HG03060 (cell line): ENCODE data around the gene BGN.

Experiments
- ATAC-seq: cut with Tn5 transposase; IDR thresholded peaks from one replicate; pipeline ENCODE4 v1.9.1; 2021; ENCODE audit warnings: low read depth, moderate number of reproducible peaks; ENCODE audit not compliant: unreplicated experiment

BGN gene

DNA sequence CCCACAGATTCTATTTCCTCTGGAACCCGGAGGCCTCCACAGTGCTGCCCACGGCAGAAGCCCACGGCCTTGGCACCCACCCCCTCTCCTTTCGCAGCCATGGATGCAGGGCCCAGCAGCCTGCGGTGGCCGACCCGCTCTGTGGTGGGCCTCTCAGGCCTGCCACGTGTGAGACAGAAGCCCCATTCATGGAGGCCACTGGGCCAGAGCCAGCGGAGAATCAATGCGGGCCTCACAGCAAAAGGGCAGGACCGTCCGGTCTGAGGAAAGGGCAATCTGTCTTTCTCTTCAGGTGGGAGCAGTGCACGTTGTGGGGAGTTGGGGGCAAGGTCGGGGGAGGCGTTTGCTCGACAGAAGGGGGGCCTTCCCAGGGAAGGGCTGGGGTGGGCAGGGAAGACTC lies 16.0 kb upstream of the BGN start:
- no peak for ATAC-seq

DNA sequence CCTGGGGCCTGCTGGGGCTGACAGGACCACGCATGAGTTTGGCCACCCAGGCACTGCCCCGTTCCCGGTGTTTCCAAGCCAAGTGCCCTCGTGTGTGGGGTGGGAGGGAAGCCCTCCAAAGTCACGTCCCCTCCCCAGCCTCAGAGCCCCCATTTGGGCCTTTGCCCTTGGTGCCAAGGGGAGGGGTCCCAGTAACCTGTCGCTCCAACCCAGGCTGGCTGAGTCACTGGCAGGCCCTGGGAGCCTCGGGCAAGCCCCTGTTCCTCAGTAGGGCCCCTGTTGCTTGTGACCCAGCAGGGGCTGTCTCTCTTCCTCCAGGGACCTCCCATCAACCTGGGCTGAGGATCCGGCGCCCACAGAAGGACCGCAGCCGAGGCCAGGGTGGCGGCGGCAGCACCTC lies 13.7 kb upstream of the BGN start:
- ATAC-seq: no peak

DNA sequence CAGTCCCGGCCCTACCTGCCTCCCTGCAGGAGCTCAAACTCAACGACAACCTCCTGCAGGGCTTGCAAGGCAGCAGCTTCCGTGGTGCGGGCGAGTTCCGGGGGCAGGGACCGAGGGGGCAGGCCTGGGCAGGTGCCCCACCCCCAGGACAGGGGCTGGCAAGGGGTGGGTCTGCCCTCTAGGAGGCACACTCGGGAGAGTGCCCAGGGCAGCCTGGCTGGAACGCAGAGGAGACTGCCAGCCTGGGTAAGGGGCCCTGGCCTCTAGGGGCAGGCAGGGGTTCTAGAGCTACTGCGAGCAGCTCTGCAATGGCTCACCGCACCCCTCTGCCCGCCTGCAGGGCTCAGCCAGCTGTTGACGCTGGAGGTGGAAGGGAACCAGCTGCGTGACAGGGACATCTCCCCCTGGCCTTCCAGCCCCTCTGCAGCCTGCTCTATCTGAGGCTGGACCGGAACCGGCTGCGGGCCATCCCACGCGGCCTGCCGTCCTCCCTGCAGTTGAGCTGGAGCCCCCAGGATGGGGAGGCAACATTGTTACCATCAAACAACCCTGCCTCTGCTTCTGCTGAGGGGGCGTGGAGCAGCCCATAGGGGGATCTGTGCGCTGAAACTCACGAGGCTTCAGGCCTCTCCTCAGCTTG lies 12.3 kb upstream of the BGN start:
- no peak for ATAC-seq

DNA sequence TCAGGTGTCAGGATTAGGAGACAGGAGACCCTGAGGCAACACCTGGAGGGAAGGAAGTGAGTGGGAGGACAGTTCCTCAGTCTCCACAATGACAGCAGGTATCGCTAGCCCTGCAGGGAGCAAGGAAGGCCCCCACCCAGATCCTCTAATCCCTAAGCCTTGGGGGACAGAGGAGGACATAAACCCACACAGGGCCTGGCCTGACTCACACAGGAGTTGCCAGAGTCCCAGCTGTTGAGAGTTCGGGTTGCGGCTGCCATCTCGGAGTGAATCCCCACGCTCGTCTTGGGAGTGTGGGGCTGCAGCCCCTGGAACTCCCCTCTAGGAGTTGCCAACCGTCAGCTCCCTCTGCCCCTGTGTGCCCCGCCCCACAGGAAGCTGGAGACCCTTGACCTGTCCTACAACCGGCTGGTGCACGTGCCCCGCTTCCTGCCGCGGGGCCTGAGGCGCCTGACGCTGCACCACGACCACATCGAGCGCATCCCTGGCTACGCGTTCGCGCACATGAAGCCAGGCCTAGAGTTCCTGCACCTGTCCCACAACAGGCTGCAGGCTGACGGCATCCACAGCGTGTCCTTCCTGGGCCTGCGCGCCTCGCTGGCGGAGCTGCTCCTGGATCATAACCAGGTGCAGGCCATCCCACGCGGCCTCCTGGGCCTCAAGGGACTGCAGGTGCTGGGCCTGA lies 9.2 kb upstream of the BGN start:
- ATAC-seq: no peak

DNA sequence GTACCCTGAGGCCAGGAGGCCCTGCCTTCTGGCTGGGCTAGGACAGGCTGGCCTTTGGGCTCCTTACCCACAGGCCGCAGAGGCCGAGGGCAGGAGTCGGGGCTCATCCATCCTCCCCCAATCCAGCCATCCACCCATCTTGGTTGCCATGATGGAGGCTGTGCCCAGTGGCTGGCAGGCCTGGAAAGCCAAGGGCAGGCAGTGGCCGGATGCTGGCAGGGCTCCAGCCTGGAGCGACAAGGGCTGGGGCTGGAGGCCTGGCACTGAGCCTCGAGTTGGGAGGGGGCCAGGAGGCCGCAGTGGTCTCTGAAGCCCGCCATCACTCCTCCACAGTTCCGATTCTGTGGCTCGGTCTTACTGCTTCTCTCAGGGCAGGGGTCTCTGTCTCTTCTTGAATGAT lies 8.6 kb upstream of the BGN start:
- ATAC-seq: no peak

DNA sequence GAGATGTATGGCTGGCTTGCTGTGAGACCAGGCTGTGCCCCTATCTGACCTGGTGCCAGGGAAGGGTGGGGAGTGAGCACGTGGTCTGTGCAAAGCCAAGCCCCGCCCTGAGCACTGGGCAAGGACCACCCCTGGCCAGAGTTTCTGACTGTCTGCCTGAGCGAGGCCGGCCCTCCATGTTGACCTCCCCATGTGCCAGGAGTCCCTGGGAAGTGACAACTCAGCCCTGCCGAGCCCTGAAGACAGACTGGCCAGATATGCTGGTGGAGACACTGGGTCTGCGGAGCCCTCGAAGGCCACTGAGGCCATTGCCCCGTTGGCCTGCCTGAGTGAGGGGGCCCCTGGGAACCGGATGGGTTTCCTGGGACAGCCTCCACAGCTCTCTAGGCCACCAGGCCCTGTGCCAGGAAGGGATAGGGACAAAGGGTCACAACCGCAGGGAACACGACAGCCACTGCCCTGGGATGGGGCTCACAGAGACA lies 7.1 kb upstream of the BGN start:
- ATAC-seq: no peak

DNA sequence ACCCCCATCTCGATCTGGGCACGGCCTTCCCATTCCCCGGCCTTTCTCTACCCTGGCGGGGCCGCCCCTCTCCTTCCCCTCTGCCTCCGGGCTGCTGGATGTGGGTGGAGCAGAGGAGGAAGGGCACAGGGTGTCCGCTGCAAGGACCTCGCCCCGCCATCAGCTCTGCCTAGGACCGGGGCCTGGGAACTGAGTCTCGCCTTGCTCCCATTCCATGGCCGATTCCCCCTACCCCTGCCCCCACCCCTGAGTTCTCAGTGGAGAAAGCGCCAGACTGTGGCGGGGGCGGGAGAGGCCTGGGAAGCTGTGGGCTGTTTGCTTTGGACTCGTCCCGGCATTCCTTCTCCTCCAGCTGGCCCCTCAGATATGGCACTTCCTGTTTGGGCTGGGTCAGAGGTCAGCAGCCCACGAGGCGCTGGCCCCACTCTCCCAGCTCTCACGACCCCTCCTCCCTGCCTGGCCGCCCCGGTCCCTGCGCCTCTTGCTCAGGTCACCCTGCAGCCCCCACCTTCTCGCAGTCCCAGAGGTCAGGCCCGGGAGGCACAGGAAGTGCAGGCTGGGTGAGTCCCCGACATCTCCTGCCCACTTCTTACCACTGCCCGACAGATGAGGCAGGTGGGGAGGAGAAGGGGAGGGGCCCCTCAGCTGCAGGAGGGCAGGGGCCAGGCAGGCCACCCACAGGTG lies 6.4 kb upstream of the BGN start:
- no peak for ATAC-seq

DNA sequence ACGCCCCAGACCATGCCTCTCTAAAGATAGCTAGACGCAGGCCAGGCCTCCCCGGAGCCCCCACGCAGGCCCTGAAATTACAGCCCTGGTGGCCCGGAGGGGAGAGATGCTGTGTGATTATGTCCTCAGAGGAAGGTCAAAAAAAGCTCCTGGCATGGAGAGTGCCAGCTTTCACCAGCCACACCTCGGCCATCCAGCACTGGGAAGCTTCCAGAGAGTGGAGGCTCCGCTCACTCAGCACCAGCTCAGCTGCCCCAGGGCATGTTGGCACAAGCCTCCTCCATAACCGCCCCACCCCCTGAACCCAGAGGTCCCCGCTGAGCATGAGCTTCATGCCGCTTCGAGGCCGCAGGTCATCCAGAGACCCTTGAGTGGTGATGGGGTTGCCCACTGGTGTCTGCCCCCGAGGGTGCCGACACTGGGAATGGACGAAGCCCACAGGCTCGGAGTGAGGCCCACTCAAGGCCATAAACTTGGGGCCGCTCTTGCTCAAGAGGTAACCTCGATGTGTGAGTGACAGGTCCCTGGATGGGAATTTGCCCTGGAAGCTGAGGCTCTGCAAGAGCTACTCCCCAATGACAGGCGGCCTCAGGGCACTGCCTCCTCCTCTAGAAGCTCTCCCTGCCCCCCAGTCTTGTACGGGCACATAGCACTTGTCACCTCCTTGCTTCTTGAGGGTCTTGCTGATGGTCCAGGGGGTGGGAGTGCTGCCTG lies 4.4 kb upstream of the BGN start:
- ATAC-seq: no peak

DNA sequence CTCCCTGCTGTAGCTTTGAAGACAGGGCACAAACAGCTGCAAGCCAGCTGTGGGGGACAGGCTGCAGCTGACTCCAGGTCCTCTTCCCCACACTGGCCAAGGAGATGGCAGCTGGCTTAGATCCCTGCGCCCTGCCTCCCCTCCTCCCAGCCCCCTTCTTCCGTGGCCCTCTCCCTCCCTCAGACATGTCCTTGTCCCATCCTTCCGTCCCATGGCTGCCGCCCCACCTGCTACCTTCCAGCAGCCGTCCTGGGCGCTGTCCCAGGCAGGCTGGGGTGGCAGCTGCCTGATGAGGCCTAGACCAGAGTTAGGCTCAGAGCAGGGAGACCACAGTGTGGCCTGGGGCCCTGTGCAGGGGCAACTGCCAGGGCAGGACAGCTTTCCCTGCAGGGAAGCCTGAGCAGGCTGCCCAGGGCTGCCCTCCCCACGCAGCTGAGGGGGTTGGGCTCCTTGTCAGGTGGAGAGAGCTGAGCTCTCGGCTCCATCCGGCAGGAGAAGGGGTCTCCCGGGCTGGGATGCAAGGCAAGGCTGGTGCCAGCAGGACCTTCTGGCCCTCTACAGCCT lies 3.3 kb upstream of the BGN start:
- no peak for ATAC-seq

DNA sequence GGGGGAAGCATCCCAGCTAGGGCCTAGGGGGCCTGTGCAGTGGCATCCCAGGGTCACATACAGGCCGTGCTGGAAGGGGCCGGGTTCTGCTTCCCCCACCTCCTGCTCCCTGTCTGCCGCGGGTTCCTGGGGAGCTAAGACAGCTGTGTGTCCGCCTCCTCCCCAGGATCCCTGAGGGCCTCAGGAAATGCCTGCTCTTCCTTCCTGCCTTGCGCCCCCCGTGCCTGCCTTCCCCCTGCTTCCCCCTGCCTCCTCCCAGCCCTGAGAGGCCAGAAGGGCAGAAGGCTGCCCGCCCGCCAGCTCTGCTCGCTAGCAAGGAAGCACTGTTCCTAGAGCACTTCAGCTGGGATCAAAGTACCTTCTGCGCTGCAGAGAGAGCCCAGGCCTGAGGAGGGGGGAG lies 2.9 kb upstream of the BGN start:
- ATAC-seq: no peak

DNA sequence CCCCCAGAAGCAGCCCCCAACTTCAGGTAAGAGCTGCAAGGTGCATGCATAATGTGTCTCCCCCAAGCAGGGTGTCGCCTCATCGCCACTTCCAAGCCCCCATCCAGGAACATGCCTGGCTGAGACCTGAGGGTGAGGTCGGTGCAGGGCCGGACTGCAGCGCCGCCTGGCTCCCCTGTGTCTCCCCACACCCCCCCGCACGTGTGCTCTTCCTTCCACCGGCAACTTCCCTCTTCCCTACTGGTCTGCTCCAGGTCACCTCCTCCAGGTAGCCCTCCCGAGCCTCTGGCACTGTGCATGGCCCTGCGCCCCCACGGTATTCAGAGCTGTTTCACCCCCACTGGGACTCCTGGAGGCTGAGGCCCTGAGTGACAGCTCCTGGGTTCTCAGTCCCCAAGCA lies 2.2 kb upstream of the BGN start:
- no peak for ATAC-seq

DNA sequence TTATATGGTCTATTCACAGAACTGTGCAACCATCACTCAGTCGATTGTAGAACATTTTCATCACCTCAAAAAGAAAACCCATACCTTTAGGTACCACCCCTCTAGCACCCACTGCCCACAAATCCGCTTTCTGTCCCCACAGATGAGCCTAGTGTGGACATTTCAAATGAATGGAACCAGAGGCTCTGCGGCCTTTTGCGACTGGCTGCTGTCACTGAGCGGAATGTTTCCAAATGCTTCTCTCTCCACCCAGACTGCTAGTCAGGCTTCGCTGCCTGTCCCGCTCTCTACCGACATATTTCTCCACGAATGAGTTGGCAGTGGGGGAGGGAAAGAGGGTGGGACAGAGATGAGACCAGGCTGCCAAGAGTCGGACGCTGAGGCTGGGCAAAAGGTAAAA lies 1.7 kb upstream of the BGN start:
- no peak for ATAC-seq

DNA sequence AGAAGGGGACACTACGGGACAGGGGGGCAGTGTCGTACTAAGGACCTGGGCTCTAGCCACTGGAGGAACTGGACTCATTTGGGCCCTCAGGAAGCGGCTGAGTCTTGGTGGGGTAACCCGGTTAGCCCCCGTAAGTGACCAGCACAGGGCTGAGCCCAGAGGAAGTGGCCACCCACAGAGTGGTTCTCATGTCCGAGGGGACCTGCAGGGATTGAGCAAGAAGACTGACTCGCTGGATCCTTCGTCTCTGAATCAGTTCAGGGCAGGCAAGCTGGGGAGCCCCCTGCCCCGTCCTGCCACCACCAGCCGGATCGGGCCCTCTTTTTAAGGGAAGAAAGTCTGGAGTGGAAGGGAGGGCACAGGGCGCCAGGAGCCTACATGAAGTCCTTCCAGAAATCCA lies 719 bp upstream of the BGN start:
- no peak for ATAC-seq

DNA sequence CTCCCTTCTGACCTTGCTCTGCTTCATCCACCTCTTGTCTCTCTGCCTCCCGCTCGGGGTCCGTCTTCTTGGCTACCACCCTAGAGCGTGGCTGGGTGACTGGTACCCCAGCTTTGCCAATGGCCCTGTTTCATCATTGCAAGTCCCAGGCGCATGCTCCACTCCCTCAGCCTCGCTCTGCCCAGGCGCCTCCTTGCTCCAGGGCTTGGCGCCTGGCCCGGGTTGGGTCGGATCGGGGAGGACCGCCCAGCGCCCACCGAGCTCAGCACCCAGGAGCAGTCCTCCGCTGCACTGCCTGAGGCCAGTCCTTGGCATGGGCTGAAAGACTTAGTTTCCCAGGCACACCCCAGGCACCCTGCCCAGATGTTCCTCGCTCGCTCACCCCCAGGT lies 577 bp downstream of the BGN start:
- no peak for ATAC-seq

DNA sequence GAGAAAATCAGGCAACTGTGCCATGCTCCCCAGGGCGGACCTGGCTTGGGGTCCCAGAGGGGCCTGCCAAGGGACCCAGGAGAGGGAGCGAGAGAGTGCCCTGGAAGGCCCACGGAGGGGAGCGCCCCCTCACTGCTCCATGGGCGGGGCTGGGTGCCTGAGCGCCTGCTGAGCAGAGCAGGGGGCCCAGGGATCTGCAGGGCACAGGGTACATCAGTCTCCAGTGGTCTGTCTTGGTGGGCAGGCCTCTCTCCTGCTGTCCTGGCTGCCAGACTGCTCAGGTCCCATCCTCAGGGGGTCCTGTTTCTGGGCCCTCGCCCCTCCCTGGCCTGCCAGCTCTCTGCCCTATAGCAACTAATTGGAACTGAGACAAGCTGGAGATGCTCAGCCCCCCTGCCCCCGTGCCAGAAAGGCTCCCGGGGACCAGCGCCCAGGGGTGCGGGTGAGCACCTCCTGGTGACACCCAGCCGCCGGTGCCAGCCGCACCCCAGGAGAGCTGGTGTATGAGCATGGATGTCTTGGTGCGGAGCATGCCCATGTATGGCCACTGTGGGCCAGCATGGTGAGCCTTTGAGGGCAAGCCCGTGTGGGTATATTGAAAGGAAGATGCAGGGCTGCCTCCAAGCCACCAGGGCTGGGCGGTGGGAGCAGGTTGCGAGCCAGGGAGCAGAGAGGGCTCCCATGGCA lies 1.3 kb downstream of the BGN start:
- ATAC-seq: no peak

DNA sequence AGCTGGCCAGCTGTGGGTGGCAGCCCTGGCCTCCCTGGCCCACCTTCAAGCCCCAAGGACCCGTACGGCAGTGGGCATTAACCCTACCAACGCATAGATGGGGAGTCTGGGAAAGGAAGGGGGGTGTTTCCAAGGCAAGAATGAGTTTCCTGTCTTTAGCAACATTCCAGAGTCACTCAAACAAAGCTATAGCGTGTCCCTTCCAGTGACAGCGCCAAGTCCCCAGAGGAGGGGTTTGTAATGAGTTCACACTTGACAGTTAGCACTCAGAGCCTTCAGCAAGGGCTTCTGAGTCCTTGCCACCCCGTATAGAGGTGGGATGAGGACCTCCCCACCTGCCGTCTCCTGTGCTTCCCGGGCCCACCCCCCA lies 1.8 kb downstream of the BGN start:
- ATAC-seq: no peak

DNA sequence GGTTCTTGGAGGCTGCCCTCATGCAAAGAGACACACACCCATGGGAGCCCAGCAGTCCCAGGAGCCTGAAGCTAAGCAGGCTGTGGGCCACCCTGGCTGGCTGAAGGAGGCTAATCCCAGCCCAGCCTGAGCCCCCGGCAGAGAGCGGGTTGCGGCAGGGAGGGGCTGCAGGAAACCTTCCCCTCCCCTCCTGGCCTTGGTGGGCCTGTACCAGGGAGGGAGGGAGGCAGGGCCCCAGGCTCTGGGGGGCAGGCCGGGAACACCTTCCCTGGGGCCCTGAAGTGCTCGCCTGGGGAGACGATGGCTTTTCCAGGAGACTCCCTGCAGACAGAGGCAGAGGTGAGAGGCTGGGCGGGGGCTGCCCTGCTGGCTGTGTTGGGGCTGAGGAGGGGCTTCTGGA lies 3.7 kb downstream of the BGN start:
- ATAC-seq: no peak

DNA sequence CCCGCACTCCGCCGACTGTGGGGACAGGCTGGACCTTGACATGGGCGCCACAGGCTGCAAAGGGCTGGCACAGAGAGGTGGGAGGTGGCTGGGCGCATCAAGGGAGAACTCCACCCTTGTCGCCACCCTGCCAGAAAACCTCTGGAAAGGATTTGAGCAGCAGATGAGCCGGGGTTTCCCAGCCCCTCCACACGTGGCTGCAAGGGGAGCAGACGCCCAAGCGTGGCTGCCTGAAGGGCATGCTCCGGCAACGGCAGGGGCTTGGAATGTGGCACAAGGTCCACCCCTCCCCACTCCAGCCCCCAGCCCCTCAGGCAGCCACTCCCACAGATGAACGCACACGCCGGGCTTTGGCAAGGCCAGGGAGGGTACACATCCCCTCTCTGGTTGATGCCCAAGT lies 4.6 kb downstream of the BGN start:
- no peak for ATAC-seq

DNA sequence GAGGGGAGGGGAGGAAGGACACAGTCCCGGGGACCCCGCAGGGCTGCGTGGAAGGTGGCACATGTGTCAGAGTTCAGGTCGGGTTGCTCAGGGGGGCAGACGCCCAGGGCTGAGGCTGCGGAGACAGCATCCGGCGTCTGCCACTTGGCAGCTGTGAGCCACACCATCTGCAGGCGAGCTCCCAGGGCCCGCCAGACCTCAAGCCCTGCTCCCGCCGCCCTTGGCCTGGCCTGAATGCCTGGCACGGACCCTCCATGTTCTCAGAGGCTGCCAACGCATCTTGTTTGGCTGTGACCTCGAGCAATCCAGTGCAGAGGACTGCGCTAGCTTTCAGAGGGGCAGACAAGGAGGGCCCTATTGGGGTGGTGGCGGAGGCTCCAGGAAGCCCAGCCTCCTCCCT lies 5.1 kb downstream of the BGN start:
- no peak for ATAC-seq

DNA sequence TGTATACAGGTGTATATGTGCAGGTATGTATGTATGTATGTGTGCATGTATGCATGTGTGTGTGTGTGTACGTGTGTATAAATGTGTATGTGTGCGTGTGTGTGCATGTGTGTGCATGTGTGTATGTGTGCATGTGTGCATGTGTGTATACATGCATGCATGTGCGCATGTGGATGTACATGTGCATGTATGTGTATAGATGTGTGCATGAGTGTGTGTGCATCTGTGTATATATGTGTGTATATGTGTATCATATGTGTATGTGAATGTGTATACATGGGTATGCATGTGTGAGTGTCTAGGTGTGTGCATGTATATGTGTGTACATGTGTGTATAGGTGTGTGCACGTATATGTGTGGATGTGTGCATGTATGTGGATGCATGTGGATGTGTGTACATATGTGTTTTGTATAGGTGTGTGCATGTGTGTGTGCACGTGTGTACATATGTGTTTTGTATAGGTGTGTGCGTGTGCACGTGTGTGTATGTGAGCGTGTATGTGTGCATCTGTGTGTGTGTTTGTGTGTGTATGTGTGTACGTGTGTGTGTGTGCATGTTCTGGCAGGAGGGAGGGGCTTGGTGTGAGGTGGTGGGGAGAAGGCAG lies 6.0 kb downstream of the BGN start:
- no peak for ATAC-seq
